Aorta (tissue), 5 donors: ENCODE data around the gene TMEM164. TPM values are rescaled to one million over a fixed set of nuclear protein-coding genes. Genes with fewer than 3 reads are reported as not detected.

Experiments
- ATAC-seq: fragments of 200-7000 bp; cut with Tn5 transposase; one replicate; pipeline ENCODE4 v1.9.1; 2022; ENCODE audit warnings: moderate library complexity; ENCODE audit not compliant: low FRiP score
- DNase-seq, 2 donors: peaks; one replicate each; pipeline ENCODE4 v3.0.0-alpha.2; 2020
- H3K27ac ChIP-seq, 2 donors: one replicate each; pipeline ENCODE4 v1.5.1; 2013; ENCODE audit warnings: low read length in 2 of 2, mild to moderate bottlenecking in 2 of 2, moderate library complexity in 2 of 2, control low read depth in 1 of 2, inconsistent platforms in 1 of 2, low read depth in 1 of 2
- H3K27me3 ChIP-seq, 2 donors: one replicate each; pipeline ENCODE4 v1.6.1; 2013; ENCODE audit warnings: control low read depth in 1 of 2, low read length in 1 of 2, mild to moderate bottlenecking in 1 of 2, moderate library complexity in 1 of 2; ENCODE audit not compliant: insufficient read depth in 2 of 2, control insufficient read depth in 1 of 2
- H3K36me3 ChIP-seq, 2 donors: one replicate each; pipeline ENCODE4 v1.6.1; 2013; ENCODE audit warnings: control low read depth in 1 of 2, low read length in 1 of 2, mild to moderate bottlenecking in 1 of 2; ENCODE audit not compliant: insufficient read depth in 2 of 2, control insufficient read depth in 1 of 2
- H3K4me1 ChIP-seq, 2 donors: one replicate each; pipeline ENCODE4 v1.6.1; 2013; ENCODE audit warnings: low read length in 2 of 2, control low read depth in 1 of 2, mild to moderate bottlenecking in 1 of 2, moderate library complexity in 1 of 2; ENCODE audit not compliant: insufficient read depth in 2 of 2, control insufficient read depth in 1 of 2
- H3K4me3 ChIP-seq, 2 donors: one replicate each; pipeline ENCODE4 v1.5.1; 2013; ENCODE audit warnings: low read length in 2 of 2, control low read depth in 1 of 2, mild to moderate bottlenecking in 1 of 2
- H3K9me3 ChIP-seq: one replicate; pipeline ENCODE4 v1.6.1; 2013; ENCODE audit warnings: mild to moderate bottlenecking, low read length; ENCODE audit not compliant: control insufficient read depth
- WGBS, 2 donors: extraction: QIAGEN DNeasy Blood & Tissue Kit; methylation state at CpG; one replicate each; pipeline ENCODE4 v1.1.7; 2013; 5-methylcytosine and 5-hydroxymethylcytosine counted together
- intact Hi-C, 2 donors: fragments of 100-400 bp; cut with DNase I; formaldehyde crosslinking; loops; one replicate each; pipeline versions ENCODE4 v1.14.2 to v1.15.0; 2022
- polyA plus RNA-seq, 2 donors: library from polyadenylated mRNA; stranded (reverse); fragments of 200-250 nt; gene quantifications; one replicate each; pipeline ENCODE4 v1.2.3, GENCODE V29; 2013
- total RNA-seq, 2 donors: library from RNA; stranded (reverse); fragmentation: NEBNext Ultra II Directional; extraction: Animal tissue kit (Norgen Biotek cat#: 25700); gene quantifications; one replicate each; pipeline ENCODE4 v1.2.1, GENCODE V29; 2021
- donor health status: healthy with polysubstance abuse.
- donor health status: Bipolar disorder and iron deficiency.
- donor health status: DM: no; HTN: no; CAD: no.
- donor health status: DM: no; HTN: no; CAD: no.
- donor health status: DM: yes; HTN: yes; CAD: no.

The TMEM164 gene
- total and polyA plus RNA-seq, 4 donors = 7.8 to 18.3 (median 11.2) TPM

DNA sequence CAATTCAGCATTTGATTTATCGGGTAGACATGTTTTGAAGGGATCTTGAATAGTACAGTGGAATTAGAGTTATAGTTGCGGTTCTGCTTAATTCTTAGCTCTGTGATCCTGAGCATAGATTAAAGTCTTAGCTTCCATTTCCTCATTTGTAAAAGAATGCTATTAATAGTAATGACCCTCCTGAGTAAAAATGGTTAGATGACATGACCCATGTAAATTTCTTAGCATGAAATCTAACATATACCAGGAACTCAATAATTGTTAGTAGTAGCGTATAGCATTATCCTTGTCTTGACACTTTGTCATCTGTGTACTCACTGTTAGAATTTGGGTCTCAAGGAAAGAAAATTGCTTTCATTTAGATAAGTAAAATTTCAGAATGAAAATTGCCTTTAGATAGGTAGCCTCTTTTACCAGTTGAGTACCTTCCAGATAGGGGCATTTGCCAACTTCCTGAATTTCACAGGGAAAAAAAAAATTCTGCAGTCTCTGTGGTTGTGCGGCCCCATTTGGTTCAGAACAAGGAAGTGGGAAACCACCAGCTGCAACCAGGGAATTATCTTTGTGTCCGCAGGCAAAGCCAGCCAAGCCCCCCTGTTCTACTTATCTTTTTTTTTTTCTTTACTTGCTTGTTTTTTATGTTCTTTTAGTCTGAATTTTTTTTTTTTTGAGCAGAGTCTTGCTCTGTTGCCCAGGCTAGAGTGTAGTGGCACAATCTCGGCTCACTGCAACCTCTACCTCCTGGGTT is 86.9 kb downstream of the TMEM164 start:
- ATAC-seq (no peak), DNase-seq (no peak)
- WGBS, 2 donors = 91 to 92% methylated on average over 6 of the region's 6 CpGs
- Histone ChIP-seq H3K36me3 (no peaks in the 10 kb centered on the region), H3K4me1 (peaks cover 3 to 5% of the 10 kb centered on the region in 2 donors), H3K27me3 (no peaks in the 10 kb centered on the region), H3K9me3 (no peaks in the 10 kb centered on the region), H3K4me3 (no peak overlapping the region), H3K27ac (no peak overlapping the region)
- intact Hi-C loops = no loop called here

DNA sequence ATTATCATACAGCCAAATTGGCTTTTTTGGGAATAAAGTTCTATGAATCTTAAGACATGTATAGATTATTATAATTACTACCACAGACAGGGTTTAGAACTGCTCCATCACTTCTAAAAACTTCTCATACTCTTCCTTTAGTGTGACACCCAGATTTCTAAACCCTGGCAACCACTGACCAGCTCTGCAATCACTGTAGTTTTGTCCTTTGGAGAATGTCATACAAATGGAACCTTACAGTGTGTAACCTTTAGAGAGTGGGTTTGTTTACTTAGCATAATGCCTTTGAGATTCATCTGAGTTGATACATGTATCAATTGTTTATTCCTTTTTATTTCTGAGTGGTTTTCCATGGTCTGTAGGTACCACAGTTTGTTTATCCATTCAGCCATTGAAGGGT is 95.0 kb downstream of the TMEM164 start:
- no peaks in the 10 kb centered on the region for H3K36me3 ChIP-seq
- intact Hi-C loops = no loop called here
- H3K9me3 ChIP-seq = no peaks in the 10 kb centered on the region
- DNase-seq (no peak), ATAC-seq (no peak)
- no peak overlapping the region for H3K4me3 ChIP-seq
- no peaks in the 10 kb centered on the region for H3K27me3 ChIP-seq
- H3K4me1 ChIP-seq = no peaks in the 10 kb centered on the region
- no peak overlapping the region for H3K27ac ChIP-seq

GRCh38 chrX:110103344-110103743 is 100.4 kb downstream of the TMEM164 start:
- no peaks in the 10 kb centered on the region for H3K4me1 ChIP-seq
- no peak overlapping the region for H3K27ac ChIP-seq
- no peak for ATAC-seq
- no peak overlapping the region for H3K4me3 ChIP-seq
- H3K27me3 ChIP-seq = no peaks in the 10 kb centered on the region
- intact Hi-C loops = no loop called here
- WGBS, 2 donors = 71 to 100% methylated on average over 1 of the region's 1 CpG
- H3K36me3 ChIP-seq = no peaks in the 10 kb centered on the region
- DNase-seq = no peak
- no peaks in the 10 kb centered on the region for H3K9me3 ChIP-seq

DNA sequence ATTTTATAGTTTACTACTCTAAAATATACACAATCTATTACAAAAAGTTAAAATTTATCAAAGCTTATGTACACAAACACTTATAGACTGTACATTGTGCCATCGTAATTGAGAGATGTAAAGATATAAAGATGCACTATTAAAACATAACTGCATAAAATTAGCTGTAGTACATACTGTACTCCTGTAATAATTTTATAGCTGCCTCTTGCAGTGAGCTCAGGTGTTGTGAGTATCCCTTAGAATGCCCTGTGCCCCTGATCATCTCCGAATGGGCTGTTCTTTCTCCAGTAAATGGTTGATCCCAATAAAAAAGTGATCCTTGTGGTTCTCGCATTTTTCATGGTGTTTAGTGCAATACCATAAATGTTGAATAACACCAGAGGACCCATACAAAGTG is 101.2 kb downstream of the TMEM164 start:
- no peak for DNase-seq
- Histone ChIP-seq H3K4me3 (no peak overlapping the region), H3K27me3 (no peaks in the 10 kb centered on the region), H3K27ac (no peak overlapping the region), H3K36me3 (no peaks in the 10 kb centered on the region), H3K9me3 (no peaks in the 10 kb centered on the region), H3K4me1 (no peaks in the 10 kb centered on the region)
- intact Hi-C loops = no loop called here
- ATAC-seq = no peak
- WGBS, 2 donors = 75 to 96% methylated on average over 3 of the region's 3 CpGs

- WGBS, 2 donors = 84 to 91% methylated on average over 3 of the region's 3 CpGs
- H3K4me1 ChIP-seq = no peaks in the 10 kb centered on the region
- H3K9me3 ChIP-seq = no peaks in the 10 kb centered on the region
- H3K27me3 ChIP-seq = no peaks in the 10 kb centered on the region
- H3K27ac ChIP-seq = no peak overlapping the region
- DNase-seq = no peak
- no peak overlapping the region for H3K4me3 ChIP-seq
- H3K36me3 ChIP-seq = no peaks in the 10 kb centered on the region
- ATAC-seq = no peak
- intact Hi-C loops = no loop called here
Observed at GRCh38 chrX:110108381-110108821, 105.5 kb downstream of the TMEM164 start.

DNA sequence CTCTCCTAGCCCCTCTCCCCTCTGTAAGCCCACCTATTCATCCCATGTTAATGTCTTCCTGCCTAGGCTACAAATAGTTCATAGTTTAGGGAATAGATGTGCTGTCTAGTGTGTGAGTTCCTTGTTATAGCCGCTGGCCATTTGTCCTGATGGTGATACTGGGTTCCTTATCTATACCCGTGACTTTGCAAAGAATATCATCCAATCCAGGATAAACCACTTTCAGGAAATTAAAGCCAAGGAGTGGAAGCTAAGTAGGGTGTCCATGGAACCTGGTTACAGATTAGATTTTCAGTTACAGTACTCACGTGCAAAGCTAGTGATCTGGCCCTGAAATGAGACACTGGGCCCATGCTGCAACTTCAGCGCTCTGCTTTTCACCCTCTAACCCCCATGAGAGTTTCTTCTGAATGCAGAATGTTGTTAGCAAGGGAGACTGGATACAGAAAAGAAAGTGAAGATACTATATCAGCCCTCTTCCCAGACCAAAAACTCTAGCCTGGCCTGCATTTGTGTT is 111.4 kb downstream of the TMEM164 start:
- no peaks in the 10 kb centered on the region for H3K27me3 ChIP-seq
- no peak overlapping the region for H3K4me3 ChIP-seq
- intact Hi-C loops = no loop called here
- no peaks in the 10 kb centered on the region for H3K36me3 ChIP-seq
- H3K9me3 ChIP-seq = no peaks in the 10 kb centered on the region
- DNase-seq (no peak), ATAC-seq (no peak)
- no peaks in the 10 kb centered on the region for H3K4me1 ChIP-seq
- no peak overlapping the region for H3K27ac ChIP-seq
- 65 to 99% methylated on average over 4 of the region's 4 CpGs for WGBS, 2 donors

DNA sequence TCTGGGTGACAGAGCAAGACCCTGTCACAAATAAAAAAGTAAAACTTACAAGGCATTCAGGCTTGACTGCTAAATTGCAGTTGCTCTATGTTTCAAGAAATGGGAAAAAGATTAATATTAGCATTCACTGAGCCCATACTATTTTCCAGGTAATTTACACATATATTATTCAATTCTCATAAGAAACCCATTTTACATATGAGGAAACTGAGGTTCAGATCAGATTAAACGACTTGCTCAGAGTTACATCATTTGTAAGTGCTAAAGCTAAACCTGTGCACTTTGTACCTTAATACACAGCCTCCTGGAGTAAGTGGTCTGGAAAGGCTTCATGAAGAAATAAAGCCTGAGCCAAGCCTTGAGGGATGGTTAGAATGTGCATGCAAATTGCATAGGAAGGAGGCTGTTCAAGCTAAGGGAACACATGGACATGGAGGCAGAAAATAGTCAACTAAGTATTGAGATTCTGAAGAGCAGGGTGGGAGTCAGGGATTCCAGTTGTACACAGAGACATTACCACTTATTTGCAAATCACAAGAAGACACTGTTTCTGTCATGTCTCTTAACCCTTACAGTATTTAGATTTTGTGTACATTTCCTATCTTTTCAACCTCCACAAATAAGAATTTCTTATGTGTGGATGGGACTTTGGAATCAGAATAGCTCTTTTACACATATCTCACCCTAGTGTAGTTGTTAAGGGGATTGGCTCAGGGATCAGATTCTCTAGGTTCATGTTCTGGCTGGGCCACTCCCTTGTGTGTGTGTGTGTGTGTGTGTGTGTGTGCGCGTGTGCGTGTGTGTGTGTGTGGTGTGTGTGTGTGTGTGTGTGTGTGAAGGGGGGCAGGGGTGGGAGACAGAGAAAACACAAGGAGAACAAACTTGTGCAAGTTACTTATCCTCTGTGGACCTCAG is 113.4 kb downstream of the TMEM164 start:
- Histone ChIP-seq H3K36me3 (no peaks in the 10 kb centered on the region), H3K4me1 (no peaks in the 10 kb centered on the region), H3K4me3 (no peak overlapping the region), H3K9me3 (no peaks in the 10 kb centered on the region), H3K27me3 (no peaks in the 10 kb centered on the region), H3K27ac (no peak overlapping the region)
- WGBS, 2 donors = 81 to 89% methylated on average over 4 of the region's 4 CpGs
- ATAC-seq (no peak), DNase-seq (no peak)
- intact Hi-C loops = no loop called here

GRCh38 chrX:110118530-110118929 is 115.6 kb downstream of the TMEM164 start:
- intact Hi-C loops = no loop called here
- Histone ChIP-seq H3K4me3 (no peak overlapping the region), H3K9me3 (no peaks in the 10 kb centered on the region), H3K27ac (no peak overlapping the region), H3K4me1 (no peaks in the 10 kb centered on the region), H3K36me3 (no peaks in the 10 kb centered on the region), H3K27me3 (no peaks in the 10 kb centered on the region)
- 82 to 97% methylated on average over 4 of the region's 4 CpGs for WGBS, 2 donors
- ATAC-seq (no peak), DNase-seq (no peak)
